ENCODE results near the gene NQO2. TPM values are rescaled to one million over a fixed set of nuclear protein-coding genes. Genes with fewer than 3 reads are reported as not detected.
A peak's percentile ranks its signal among the peaks of the same experiment; 100 is the strongest.
"Not testable (repeated sequence)": the region's sequence is repeated elsewhere in the genome, so short reads cannot be mapped to it uniquely, and the experiment has no call there.

NQO2 gene
- total RNA-seq, 4 donors from 2014 or later, result 15.8 to 32.8 (median 27.2) TPM

GRCh38 chr6:3052481-3053230 lies 53.0 kb downstream of the NQO2 start:
- no peak overlapping the region for H3K4me3 ChIP-seq
- TF ChIP-seq EP300 (IDR thresholded peaks at IDR 0.05) (no peak), POLR2AphosphoS5 (IDR thresholded peaks at IDR 0.05) (no peak), POLR2A (IDR thresholded peaks at IDR 0.05) (no peak)
- TF ChIP-seq, protein P1, sequence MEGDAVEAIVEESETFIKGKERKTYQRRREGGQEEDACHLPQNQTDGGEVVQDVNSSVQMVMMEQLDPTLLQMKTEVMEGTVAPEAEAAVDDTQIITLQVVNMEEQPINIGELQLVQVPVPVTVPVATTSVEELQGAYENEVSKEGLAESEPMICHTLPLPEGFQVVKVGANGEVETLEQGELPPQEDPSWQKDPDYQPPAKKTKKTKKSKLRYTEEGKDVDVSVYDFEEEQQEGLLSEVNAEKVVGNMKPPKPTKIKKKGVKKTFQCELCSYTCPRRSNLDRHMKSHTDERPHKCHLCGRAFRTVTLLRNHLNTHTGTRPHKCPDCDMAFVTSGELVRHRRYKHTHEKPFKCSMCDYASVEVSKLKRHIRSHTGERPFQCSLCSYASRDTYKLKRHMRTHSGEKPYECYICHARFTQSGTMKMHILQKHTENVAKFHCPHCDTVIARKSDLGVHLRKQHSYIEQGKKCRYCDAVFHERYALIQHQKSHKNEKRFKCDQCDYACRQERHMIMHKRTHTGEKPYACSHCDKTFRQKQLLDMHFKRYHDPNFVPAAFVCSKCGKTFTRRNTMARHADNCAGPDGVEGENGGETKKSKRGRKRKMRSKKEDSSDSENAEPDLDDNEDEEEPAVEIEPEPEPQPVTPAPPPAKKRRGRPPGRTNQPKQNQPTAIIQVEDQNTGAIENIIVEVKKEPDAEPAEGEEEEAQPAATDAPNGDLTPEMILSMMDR (IDR thresholded peaks at IDR 0.05), result no peak
- H3K4me1 ChIP-seq, result peaks cover 0 to 29% (median 0%) of the 10 kb centered on the region in 3 donors
- ATAC-seq, result no peak
- WGBS, 2 donors (ENCODE audit: low coverage in 1 of 2), result 72 to 86% methylated on average over 7 to 12 of the region's 17 CpGs
- no peaks in the 10 kb centered on the region for H3K27me3 ChIP-seq
- H3K9me3 ChIP-seq, result no peaks in the 10 kb centered on the region
- no peaks in the 10 kb centered on the region for H3K36me3 ChIP-seq
- H3K27ac ChIP-seq, result peak overlapping the region in 2 of 4 donors; percentile 68 to 72

DNA sequence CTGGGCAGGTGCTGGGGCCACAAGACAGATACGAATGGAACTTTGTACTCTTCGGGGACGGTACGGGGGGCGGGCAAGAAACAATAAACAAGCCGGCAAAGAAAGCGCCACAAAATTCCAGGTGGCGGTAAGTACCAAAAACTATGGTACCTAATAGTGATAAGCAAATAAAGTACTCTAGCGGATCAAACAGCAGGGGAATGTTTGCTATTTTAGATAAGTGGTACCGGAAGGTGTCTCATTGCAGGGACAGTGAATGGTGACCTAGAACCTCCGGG lies 53.5 kb downstream of the NQO2 start:
- no peak for ATAC-seq
- TF ChIP-seq EP300 (IDR thresholded peaks at IDR 0.05) (no peak), POLR2AphosphoS5 (IDR thresholded peaks at IDR 0.05) (no peak)
- TF ChIP-seq, protein P1 (IDR thresholded peaks at IDR 0.05), result no peak
- peak overlapping the region in 3 of 4 donors; percentile 55 to 72 (median 68) for H3K27ac ChIP-seq

DNA sequence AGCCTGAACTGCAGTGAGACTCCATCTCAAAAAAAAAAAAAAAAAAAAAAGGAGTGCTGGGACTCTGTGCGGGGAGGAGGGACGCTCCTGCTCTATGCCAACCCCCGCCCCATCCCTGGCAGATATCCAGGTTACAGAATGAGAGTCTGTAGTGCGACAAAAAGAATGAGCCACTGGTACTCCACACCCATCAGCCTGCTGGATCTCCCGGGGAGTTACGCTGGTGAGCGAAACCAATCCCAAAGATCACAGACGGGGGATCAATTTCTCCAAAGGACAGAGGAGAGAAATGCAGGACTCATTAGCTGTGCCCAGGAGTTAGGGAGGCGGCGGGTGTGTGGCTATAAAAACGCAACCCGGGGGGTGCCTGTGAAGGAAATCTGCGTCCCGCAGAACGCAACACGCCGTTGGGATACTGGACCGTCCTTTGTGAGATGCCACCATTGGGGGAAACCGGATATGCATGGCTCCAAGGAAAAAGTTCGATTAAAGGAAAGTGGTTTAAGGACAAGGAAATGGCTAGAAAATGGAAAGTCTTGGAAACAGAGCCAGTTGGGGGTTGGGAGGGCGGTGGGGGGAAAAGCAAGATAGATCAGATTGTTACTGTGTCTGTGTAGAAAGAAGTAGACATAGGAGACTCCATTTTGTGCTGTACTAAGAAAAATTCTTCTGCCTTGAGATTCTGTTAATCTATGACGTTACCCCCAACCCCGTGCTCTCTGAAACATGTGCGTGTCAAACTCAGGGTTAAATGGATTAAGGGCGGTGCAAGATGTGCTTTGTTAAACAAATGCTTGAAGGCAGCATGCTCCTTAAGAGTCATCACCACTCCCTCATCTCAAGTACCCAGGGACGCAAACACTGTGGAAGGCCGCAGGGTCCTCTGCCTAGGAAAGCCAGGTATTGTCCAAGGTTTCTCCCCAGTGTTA lies 54.8 kb downstream of the NQO2 start:
- not testable (repeated sequence) for ATAC-seq, H3K36me3 ChIP-seq, H3K27me3 ChIP-seq, H3K9me3 ChIP-seq
- 28 to 50% methylated on average over 4 to 22 of the region's 27 CpGs for WGBS, 2 donors (ENCODE audit: low coverage in 1 of 2)
- H3K4me3 ChIP-seq, result peak overlapping the region in 1 of 2 donors; percentile 54
- H3K4me1 ChIP-seq, result peaks cover 0 to 29% (median 0%) of the 10 kb centered on the region in 3 donors
- H3K27ac ChIP-seq, result peak overlapping the region in 3 of 4 donors; percentile 63 to 72 (median 68)

More for the DNA sequence above, 53.5 kb downstream of the NQO2 start:
- no peaks in the 10 kb centered on the region for H3K27me3 ChIP-seq
- peaks cover 0 to 29% (median 0%) of the 10 kb centered on the region in 3 donors for H3K4me1 ChIP-seq
- WGBS, 2 donors (ENCODE audit: low coverage in 1 of 2), result 55% methylated on average over 6 of the region's 11 CpGs; no CpG with 5 or more reads in 1 of the 2 donors
- no peaks in the 10 kb centered on the region for H3K9me3 ChIP-seq
- no peaks in the 10 kb centered on the region for H3K36me3 ChIP-seq
- H3K4me3 ChIP-seq, result peak overlapping the region; percentile 31 to 54

DNA sequence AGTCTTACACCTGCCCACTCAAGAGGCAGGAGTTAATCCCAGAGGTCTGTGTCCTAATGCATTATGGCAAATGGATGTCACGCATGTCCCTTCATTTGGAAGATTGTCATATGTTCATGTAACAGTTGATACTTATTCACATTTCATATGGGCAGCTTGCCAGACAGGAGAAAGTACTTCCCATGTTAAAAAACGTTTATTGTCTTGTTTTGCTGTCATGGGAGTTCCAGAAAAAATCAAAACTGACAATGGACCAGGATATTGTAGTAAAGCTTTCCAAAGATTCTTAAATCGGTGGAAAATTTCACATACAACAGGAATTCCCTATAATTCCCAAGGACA lies 55.4 kb downstream of the NQO2 start:
- 25 to 26% methylated on average over 2 of the region's 3 CpGs for WGBS, 2 donors (ENCODE audit: low coverage in 1 of 2)
- H3K36me3 ChIP-seq, H3K4me3 ChIP-seq, ATAC-seq, H3K27me3 ChIP-seq, H3K9me3 ChIP-seq: not testable (repeated sequence)
- peak overlapping the region in 3 of 4 donors; percentile 63 to 72 (median 68) for H3K27ac ChIP-seq
- H3K4me1 ChIP-seq, result peaks cover 0 to 29% (median 0%) of the 10 kb centered on the region in 3 donors

DNA sequence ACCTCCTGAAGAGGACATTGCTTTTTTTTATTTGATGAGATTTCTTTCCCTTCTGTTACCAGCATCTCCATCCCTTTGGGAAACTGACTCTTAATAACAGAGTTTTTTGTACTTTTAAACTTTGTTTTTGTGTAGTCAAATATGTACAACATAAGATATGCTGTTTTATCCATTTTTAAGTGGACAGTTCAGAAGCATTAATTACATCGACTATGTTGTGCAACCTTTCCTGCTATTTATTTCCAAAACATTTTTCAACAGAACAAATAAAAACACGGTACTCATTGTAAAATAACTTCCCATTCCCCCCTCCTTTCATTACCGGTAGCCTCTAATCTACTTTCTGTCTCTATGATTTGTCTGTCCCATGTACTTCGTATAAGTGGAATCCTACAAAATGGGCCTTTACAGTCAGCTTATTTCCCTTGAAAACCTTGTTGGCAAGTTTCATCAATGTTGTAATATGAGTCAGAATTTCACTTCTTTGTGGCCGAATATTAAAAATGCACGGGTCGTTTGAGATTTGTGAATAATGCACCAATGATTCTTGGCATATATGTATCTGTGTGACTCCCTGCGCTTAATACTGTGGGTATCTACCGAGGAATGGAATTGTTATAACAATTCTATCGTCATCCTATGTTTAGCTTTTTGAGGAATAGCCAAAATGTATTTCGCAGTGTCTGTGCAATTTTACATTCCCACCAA lies 57.5 kb downstream of the NQO2 start:
- no peaks in the 10 kb centered on the region for H3K27me3 ChIP-seq
- no peak overlapping the region for H3K27ac ChIP-seq
- no peak overlapping the region for H3K4me3 ChIP-seq
- no peaks in the 10 kb centered on the region for H3K36me3 ChIP-seq
- WGBS, 2 donors (ENCODE audit: low coverage in 1 of 2), result 74 to 82% methylated on average over 11 of the region's 11 CpGs
- H3K4me1 ChIP-seq, result peaks cover 0 to 29% (median 0%) of the 10 kb centered on the region in 3 donors
- ATAC-seq, result no peak
- no peaks in the 10 kb centered on the region for H3K9me3 ChIP-seq
- TF ChIP-seq, protein P1 (IDR thresholded peaks at IDR 0.05), result no peak
- no peak for TF ChIP-seq POLR2A (IDR thresholded peaks at IDR 0.05)
- no peak for TF ChIP-seq EP300 (IDR thresholded peaks at IDR 0.05)
- TF ChIP-seq POLR2AphosphoS5 (IDR thresholded peaks at IDR 0.05), result no peak
